GM23338 (cell line): Measurements from ENCODE around the gene MCM3AP.

Source experiments
- CREB1 ChIP-seq: fragments of 250-450 bp; sonication (Bioruptor Pico); IDR thresholded peaks from 2 replicates; pipeline ENCODE4 v1.5.0; 2020; ENCODE audit warnings: low read depth, mild to moderate bottlenecking, moderate library complexity
- CTCF ChIP-seq, 2 experiments: fragments of 200-600 bp in 1 of 2; sonication (generic) in 1 of 2; conservative IDR thresholded peaks; 2 replicates each; pipeline versions ENCODE4 v1.5.1 to v1.6.1; 2016 to 2017; ENCODE audit warnings: antibody characterized with exemption in 2 of 2, low read depth in 2 of 2, mild to moderate bottlenecking in 2 of 2, moderate library complexity in 1 of 2
- EZH2 ChIP-seq: fragments of 200-600 bp; sonication (generic); IDR thresholded peaks from one replicate; pipeline ENCODE4 v1.8.0; 2017; ENCODE audit warnings: antibody characterized with exemption, mild to moderate bottlenecking, low read depth; ENCODE audit not compliant: unreplicated experiment
- EZH2phosphoT487 ChIP-seq: fragments of 200-600 bp; sonication (generic); IDR thresholded peaks from one replicate; pipeline ENCODE4 v1.8.1; 2018; ENCODE audit warnings: antibody characterized with exemption; ENCODE audit not compliant: unreplicated experiment
- JUNB ChIP-seq: IDR thresholded peaks from one replicate; pipeline ENCODE4 v1.6.1; 2016; ENCODE audit warnings: antibody characterized with exemption; ENCODE audit not compliant: unreplicated experiment
- NANOG ChIP-seq: IDR thresholded peaks from 2 replicates; pipeline ENCODE4 v1.6.1; 2016; ENCODE audit warnings: antibody characterized with exemption, borderline replicate concordance
- POLR2AphosphoS5 ChIP-seq: IDR thresholded peaks from 2 replicates; pipeline ENCODE4 v1.6.1; 2016; ENCODE audit warnings: antibody characterized with exemption, low read depth
- REST ChIP-seq: IDR thresholded peaks from one replicate; pipeline ENCODE4 v1.6.1; 2018; ENCODE audit warnings: antibody characterized with exemption; ENCODE audit not compliant: unreplicated experiment
- STAT1 ChIP-seq: IDR thresholded peaks from one replicate; pipeline ENCODE4 v1.6.1; 2016; ENCODE audit warnings: antibody characterized with exemption; ENCODE audit not compliant: unreplicated experiment
- ZNF114 ChIP-seq: fragments of 250-450 bp; sonication (Bioruptor Pico); IDR thresholded peaks from 2 replicates; pipeline ENCODE4 v1.5.0; 2020; ENCODE audit warnings: mild to moderate bottlenecking, moderate library complexity
- ZNF331 ChIP-seq: fragments of 250-450 bp; sonication (Bioruptor Pico); IDR thresholded peaks from 2 replicates; pipeline ENCODE4 v1.5.0; 2020; ENCODE audit warnings: low read depth, mild to moderate bottlenecking, moderate library complexity

GRCh38 chr21:46227811-46228344, 57.5 kb downstream of the MCM3AP start:
- TF ChIP-seq NANOG, result no peak
- TF ChIP-seq CTCF (conservative IDR thresholded peaks at IDR 0.05; ENCODE audit: low read depth in 2 of 2), result no peak
- TF ChIP-seq REST, result no peak
- no peak for TF ChIP-seq EZH2phosphoT487
- no peak for TF ChIP-seq POLR2AphosphoS5
- no peak for TF ChIP-seq EZH2
- TF ChIP-seq JUNB, result no peak
- TF ChIP-seq CREB1, result no peak
- no peak for TF ChIP-seq ZNF331 (CRISPR knock-in tag)
- TF ChIP-seq STAT1, result no peak
- TF ChIP-seq ZNF114 (CRISPR knock-in tag), result no peak
